ENCODE measurements around the gene IL33.
A peak's percentile ranks its signal among the peaks of the same experiment; 100 is the strongest.

IL33 gene

GRCh38 chr9:6304232-6304631 is 88.6 kb downstream of the IL33 start:
- no peak for DNase-seq

- DNase-seq = peak; percentile 11
These were observed 90.5 kb downstream of the IL33 start for GRCh38 chr9:6305954-6306563.
